Peyer's patch (tissue), 4 donors: Measurements from ENCODE around the gene NETO2.
"Not testable (repeated sequence)": the region's sequence is repeated elsewhere in the genome, so short reads cannot be mapped to it uniquely, and the experiment has no call there.

Experiments
- CTCF ChIP-seq, 6 experiments: fragments of 450-650 bp in 4 of 6; fragments of 200-600 bp in 2 of 6; sonication (generic) in 1 of 6; IDR thresholded peaks; one replicate each; pipeline ENCODE4 v1.5.1; 2017 to 2019; ENCODE audit warnings: antibody characterized with exemption in 6 of 6, mild to moderate bottlenecking in 3 of 6, moderate library complexity in 1 of 6
- POLR2A ChIP-seq, 2 donors: fragments of 450-650 bp; IDR thresholded peaks; one replicate each; pipeline ENCODE4 v1.5.1; 2017; ENCODE audit warnings: antibody characterized with exemption in 2 of 2, mild to moderate bottlenecking in 2 of 2, moderate library complexity in 2 of 2

- not testable (repeated sequence) for TF ChIP-seq CTCF, POLR2A (IDR thresholded peaks at IDR 0.05)
These were observed 84.6 kb downstream of the NETO2 start for GRCh38 chr16:47059130-47059529.
